Panc1 (cell line): Measurements from ENCODE around the gene ZNF333.

Experiments used
- POLR2AphosphoS5 ChIP-seq: IDR thresholded peaks from 2 replicates; pipeline ENCODE4 v1.6.1; 2012; ENCODE audit warnings: mild to moderate bottlenecking, low read depth, low read length, moderate library complexity
- SIN3A ChIP-seq: IDR thresholded peaks from 2 replicates; pipeline ENCODE4 v1.6.1; 2012; ENCODE audit warnings: low read depth, mild to moderate bottlenecking, low read length, moderate library complexity, borderline replicate concordance; ENCODE audit not compliant: insufficient read depth
- TCF7L2 ChIP-seq: IDR thresholded peaks from 2 replicates; pipeline ENCODE4 v1.6.1; 2011; ENCODE audit warnings: mild to moderate bottlenecking, low read depth, low read length, inconsistent platforms
- TF ChIP-seq, protein P1 (sequence below): fragments of 450-650 bp; IDR thresholded peaks from 2 replicates; pipeline ENCODE4 v1.5.1; 2017; ENCODE audit warnings: mild to moderate bottlenecking
- TF ChIP-seq, protein P2 (sequence below), 2 experiments: IDR thresholded peaks; 2 replicates each; pipeline ENCODE4 v1.6.1; 2011 to 2012; ENCODE audit warnings: low read depth in 2 of 2, control low read depth in 1 of 2, low read length in 1 of 2, mild to moderate bottlenecking in 1 of 2, moderate library complexity in 1 of 2; ENCODE audit not compliant: insufficient read depth in 1 of 2

DNA sequence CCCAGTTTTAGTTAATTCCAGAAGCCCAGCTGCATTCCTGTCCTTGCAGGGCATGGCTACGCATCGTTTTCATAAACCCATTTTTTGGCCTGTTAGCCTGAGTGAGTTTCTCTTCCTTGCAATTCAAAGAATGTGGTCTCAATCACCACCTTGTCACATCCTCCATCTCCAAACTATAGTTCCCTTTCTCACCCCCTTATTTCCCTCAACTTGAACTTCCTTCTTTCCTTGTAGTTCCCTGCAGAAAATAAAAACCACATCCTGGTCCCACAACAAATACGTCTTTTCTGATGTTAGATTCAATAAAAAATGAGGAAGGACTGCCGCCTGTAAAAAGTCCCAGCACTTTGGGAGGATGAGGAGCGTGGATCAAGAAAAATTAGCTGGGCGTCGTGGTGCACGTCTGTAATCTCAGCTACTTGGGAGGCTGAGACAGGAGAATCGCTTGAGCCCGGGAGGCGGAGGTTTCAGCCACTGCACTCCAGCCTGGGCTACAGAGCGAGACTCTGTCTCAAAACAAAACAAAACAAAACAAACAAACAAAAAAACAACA, 28.4 kb upstream of the ZNF333 start:
- no peak for TF ChIP-seq POLR2AphosphoS5
- TF ChIP-seq, protein P1, sequence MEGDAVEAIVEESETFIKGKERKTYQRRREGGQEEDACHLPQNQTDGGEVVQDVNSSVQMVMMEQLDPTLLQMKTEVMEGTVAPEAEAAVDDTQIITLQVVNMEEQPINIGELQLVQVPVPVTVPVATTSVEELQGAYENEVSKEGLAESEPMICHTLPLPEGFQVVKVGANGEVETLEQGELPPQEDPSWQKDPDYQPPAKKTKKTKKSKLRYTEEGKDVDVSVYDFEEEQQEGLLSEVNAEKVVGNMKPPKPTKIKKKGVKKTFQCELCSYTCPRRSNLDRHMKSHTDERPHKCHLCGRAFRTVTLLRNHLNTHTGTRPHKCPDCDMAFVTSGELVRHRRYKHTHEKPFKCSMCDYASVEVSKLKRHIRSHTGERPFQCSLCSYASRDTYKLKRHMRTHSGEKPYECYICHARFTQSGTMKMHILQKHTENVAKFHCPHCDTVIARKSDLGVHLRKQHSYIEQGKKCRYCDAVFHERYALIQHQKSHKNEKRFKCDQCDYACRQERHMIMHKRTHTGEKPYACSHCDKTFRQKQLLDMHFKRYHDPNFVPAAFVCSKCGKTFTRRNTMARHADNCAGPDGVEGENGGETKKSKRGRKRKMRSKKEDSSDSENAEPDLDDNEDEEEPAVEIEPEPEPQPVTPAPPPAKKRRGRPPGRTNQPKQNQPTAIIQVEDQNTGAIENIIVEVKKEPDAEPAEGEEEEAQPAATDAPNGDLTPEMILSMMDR = no peak
- TF ChIP-seq, protein P2, sequence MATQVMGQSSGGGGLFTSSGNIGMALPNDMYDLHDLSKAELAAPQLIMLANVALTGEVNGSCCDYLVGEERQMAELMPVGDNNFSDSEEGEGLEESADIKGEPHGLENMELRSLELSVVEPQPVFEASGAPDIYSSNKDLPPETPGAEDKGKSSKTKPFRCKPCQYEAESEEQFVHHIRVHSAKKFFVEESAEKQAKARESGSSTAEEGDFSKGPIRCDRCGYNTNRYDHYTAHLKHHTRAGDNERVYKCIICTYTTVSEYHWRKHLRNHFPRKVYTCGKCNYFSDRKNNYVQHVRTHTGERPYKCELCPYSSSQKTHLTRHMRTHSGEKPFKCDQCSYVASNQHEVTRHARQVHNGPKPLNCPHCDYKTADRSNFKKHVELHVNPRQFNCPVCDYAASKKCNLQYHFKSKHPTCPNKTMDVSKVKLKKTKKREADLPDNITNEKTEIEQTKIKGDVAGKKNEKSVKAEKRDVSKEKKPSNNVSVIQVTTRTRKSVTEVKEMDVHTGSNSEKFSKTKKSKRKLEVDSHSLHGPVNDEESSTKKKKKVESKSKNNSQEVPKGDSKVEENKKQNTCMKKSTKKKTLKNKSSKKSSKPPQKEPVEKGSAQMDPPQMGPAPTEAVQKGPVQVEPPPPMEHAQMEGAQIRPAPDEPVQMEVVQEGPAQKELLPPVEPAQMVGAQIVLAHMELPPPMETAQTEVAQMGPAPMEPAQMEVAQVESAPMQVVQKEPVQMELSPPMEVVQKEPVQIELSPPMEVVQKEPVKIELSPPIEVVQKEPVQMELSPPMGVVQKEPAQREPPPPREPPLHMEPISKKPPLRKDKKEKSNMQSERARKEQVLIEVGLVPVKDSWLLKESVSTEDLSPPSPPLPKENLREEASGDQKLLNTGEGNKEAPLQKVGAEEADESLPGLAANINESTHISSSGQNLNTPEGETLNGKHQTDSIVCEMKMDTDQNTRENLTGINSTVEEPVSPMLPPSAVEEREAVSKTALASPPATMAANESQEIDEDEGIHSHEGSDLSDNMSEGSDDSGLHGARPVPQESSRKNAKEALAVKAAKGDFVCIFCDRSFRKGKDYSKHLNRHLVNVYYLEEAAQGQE (IDR thresholded peaks at IDR 0.05; ENCODE audit: insufficient read depth in 1 of 2, low read depth in 2 of 2, low read length in 1 of 2) = no peak
- no peak for TF ChIP-seq SIN3A
- TF ChIP-seq TCF7L2 = no peak
